Upper lobe of left lung (tissue), 4 donors: ENCODE measurements around the gene PIGM.

ENCODE experiments used
- CTCF ChIP-seq, 6 experiments: fragments of 450-650 bp in 4 of 6; fragments of 200-600 bp in 2 of 6; sonication (generic) in 2 of 6; IDR thresholded peaks; one replicate each; pipeline ENCODE4 v1.5.1; 2016 to 2019; ENCODE audit warnings: antibody characterized with exemption in 6 of 6
- EP300 ChIP-seq, 4 donors: sonication (generic); formaldehyde crosslinking; IDR thresholded peaks; one replicate each; pipeline ENCODE4 v1.5.1; 2017; ENCODE audit warnings: antibody characterized with exemption in 4 of 4, control low read depth in 2 of 4
- POLR2A ChIP-seq, 4 donors: fragments of 450-650 bp; IDR thresholded peaks; one replicate each; pipeline ENCODE4 v1.5.1; 2016 to 2017; ENCODE audit warnings: antibody characterized with exemption in 4 of 4, mild to moderate bottlenecking in 2 of 4

GRCh38 chr1:159986093-159986492, 45.7 kb downstream of the PIGM start:
- TF ChIP-seq EP300 (IDR thresholded peaks at IDR 0.05) (no peak), CTCF (IDR thresholded peaks at IDR 0.05) (no peak), POLR2A (IDR thresholded peaks at IDR 0.05) (no peak)
